GM12892 (cell line): ENCODE measurements around the gene AGO4.
"Not testable (repeated sequence)": the region's sequence is repeated elsewhere in the genome, so short reads cannot be mapped to it uniquely, and the experiment has no call there.

Experiments used
- POLR2A ChIP-seq: IDR thresholded peaks from 2 replicates; pipeline ENCODE4 v1.6.1; 2011; ENCODE audit warnings: low read depth, low read length, control low read depth
- POLR2AphosphoS5 ChIP-seq: IDR thresholded peaks from 2 replicates; pipeline ENCODE4 v1.6.1; 2011; ENCODE audit warnings: low read depth, low read length, control low read depth

GRCh38 chr1:35800167-35800887 lies 7.5 kb upstream of the AGO4 start:
- TF ChIP-seq POLR2A, POLR2AphosphoS5: not testable (repeated sequence)
